ENCODE measurements around the gene TRIML1.

Gene TRIML1, protein sequence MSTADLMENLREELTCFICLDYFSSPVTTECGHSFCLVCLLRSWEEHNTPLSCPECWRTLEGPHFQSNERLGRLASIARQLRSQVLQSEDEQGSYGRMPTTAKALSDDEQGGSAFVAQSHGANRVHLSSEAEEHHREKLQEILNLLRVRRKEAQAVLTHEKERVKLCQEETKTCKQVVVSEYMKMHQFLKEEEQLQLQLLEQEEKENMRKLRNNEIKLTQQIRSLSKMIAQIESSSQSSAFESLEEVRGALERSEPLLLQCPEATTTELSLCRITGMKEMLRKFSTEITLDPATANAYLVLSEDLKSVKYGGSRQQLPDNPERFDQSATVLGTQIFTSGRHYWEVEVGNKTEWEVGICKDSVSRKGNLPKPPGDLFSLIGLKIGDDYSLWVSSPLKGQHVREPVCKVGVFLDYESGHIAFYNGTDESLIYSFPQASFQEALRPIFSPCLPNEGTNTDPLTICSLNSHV

DNA sequence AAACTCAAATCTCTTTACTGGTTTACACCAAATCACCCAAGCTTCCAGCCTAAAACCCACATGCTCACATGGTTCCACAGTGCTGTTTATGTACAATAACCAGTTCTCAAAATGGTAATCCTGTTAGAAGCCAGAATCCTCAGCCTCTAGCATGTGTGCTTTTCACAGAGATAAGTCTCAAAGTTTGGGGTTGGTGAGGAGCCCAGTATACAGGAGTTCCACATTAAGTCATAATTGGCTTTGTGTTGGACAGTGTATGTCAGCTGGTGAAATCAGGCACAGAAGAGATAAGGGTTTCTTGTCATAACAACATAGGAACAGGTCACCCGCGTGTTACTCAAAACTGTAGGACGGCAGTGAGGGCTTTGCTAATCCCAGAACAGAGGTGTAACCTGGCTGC is at the start of gene TRIML1:
Gene TRIML1 (plus strand): TSS at position 301 of the 400 bp plus-strand sequence. CDS start 118 bp downstream, outside the sequence.
- DNase-seq = no peak

DNA sequence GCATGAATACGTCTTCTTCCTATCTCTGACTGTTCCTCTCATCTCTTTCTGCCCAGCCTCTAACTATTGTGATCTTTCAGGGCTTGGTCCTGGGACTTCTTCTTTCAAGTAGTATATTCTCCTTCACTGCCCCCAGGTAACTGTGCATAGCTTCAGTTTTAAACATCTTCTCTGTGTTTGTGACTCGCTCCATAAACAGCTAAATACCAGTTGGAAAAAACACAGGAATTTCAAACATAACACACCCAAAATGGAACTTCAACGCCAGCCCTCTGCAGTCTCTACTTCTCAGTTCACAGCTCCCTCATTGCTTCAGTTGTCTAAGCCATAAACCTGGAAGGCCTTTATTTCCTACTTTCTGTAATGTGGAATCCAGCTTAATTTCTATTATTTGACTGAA is 46.4 kb upstream of the TRIML1 start:
- DNase-seq = no peak

DNA sequence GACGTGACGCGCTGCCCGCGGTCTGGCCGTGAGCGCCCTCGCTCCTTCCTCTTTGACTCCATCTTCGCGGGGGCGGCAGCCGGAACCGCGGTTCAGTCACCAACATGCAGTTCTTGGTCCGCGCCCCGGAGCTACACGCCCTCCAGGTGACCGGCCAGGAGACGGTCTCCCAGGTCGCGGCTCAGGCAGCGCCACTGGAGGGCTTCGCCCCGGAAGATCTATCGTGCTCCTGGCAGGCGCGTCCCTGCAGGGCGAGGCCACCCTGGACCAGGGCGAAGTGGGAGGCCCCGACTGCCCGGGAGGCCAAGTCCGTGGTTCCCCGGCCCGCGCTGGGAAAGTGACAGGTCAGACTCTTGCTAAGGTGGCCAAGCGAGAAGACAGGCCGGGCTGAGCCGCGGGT is 32.8 kb upstream of the TRIML1 start:
- DNase-seq = no peak

DNA sequence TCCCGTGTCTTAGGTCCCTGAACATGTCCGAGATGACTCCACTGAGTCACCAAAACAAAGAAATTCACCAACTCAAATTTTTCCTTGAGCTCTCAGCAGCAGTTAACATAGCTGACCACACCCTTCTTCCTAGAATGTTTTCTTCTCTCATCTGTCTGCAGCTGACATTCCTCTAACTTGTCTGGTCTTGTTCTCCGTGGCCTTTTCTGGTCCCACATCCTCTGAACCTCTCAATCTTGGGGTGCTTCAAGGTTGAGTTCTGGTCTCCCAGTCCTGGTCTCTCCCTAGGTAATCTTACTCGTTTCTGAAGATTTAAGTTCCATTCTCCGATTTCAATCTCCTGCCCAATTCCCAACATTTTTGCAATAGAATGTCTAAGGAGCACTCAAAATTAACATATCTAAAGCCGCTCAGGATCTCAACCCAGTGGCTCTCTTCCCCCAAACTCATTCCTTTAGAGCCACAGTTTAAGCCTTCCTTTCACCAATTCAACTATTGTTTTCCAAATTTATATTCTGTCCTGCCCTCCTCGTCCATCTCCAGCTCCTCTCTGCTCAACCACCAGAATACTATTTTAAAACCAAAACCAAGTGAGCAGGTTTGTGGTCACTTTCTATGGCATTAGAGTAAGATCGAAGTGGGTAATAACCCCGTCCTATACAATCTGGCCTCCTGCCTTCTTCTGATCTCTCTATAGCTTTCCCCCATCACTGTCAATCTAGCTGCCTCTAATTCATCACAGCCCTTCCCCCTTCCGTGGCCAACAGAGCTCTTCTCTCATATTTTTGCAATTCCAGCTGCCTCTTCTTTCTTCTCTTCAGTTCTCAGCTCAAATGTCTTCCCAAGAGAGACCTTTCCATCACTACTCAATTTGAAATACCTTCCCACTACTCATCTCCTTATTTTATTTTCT is 31.1 kb upstream of the TRIML1 start:
- no peak for DNase-seq

DNA sequence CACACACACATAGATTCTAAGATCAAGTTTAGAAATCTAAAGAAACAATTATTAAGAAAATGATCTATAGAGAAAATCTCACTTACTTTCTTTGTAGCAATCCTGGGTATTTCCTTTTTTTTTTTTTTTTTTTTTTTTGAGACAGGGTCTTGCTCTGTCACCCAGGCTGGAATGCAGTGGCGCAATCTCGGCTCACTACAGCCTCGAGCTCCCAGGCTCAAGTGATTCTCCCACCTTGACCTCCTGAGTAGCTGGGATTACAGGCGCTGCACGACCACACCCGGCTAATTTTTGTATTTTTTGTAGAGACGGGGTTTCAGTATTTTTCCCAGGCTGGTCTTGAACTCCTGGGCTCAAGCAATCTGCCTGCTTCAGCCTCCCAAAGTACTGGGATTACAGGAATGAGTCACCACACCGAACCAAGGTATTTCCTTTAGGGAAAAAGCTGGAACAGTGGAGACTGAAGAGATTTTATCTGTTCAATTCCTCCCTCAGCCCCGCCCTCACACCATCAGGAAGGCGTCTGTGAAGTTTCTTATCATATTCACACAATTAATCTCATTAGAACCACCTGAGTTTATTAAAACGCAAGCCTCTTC is 30.0 kb upstream of the TRIML1 start, which contains the start of gene TRIML2:
Gene TRIML2 (minus strand): TSS at position 447 of the 599 bp plus-strand sequence. CDS start 4,235 bp downstream, outside the sequence.
- no peak for DNase-seq

DNA sequence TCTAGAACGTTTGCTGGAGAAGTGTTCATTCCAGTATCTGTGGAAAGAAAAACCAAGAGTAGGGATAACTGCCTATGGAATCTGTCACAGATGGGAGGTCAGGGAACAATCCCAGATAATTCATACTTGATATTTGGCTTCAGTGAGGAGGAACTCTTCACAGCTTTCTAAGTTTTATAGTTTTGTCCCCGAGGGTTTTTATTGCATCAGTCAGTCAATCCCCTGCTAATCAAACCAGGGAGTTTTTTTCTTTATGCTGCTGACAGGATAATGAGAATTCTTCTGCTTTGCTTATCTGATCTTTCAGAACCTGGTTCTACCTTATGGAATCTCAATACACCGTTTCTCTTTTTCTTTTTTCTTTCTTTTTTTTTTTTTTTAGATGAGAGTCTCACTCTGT is 29.2 kb upstream of the TRIML1 start:
- no peak for DNase-seq

DNA sequence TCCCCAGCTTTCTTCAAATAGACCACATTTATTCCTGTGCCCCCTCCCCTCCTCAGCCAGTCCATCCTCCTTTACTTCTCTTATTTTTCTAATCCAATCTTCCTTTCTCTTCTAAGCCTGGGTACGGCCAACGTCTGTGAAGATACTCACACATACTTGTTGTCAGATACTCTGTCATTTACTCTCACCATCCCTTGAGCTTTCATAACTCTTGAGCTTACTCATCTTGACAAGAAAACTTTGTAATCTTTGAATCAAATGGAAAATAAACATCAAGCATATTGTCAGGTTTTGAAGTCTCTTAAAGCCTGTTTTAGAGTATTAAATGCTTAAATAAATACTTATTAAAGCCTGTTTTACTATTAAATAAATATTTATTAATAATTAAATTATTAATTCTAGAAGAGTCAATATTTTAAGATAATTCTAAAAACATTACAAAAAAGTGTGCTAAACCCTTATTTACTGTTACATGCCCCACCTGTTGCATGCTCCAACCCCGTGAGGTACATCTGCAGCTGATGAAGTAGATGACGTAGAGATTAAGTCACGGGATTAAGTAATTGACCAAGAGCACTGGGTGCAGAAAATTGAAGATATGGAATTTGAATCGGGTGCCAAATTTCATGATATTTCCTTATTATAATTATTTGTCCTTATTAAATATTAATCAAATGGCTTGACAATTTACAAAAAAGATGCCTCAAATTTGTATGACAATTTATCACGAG is 28.3 kb upstream of the TRIML1 start:
- DNase-seq = no peak

DNA sequence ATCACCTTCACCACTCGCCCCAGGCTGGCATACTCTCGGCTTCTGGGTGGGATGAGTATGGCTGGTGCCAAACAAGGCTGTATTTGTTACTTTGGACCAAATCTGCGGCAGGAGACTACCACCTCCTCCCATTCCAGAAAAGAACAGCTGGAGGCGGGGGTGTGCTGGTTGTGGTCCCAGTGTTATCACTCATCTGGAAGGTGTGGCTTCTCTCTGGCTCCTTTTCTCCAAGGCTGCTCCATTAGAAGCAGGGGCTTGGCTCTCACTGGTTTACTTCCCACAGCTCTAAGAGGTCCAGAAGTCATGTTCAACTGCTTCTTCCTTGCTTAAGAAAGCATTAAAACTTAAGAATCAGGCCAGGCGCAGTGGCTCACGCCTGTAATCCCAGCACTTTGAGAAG is 27.3 kb upstream of the TRIML1 start:
- no peak for DNase-seq

DNA sequence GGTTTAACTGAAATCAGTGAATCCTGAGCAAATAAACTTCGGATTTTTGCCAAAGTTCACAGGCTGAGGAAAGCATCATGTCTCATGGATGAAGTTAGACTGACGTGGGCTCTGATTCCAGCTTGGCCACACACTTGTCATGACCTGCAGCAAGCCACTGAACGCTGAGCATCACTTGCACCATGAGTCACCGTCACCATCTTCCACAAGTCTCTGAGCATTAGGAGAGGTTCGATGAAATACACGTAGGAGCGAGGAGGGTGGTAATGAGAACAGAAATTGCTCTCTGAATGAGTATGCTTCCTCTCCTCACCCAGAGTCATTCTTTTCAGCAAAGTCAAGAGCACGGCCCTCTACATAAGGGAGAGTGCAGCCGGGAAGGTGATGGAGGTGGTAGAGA is 26.1 kb upstream of the TRIML1 start:
- no peak for DNase-seq

DNA sequence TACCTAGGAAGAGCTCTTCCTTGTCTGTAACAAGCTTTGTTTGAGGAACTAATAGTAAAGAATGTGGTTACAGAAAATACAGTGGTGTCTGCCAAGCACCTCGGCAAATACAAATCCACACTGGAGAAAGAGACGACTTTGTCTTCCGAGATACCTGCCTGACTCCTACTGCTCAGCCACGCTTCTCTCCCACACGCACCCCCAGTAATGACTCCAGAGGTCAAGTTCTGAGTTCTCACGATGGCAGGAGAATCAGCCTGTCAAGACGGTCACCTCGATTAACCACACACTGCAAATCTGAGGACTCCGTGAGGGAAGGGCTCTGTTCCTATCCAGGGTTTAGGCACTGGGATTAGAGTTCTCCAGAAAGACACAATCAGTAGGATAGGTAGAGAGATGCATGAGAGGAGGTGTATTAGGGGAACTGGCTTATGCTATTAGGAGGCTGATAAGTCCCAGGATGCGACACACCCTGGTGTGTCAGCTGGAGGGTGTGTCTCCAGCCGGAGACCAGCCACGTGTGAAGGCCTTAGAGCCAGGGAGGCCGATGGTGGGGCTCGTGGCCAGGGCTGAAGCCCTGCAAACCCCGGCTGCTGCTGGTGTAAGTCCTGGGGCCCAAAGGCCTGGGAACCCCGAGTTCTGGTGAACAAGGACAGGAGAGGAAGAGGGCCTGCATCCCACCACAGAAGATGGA is 21.5 kb upstream of the TRIML1 start:
- no peak for DNase-seq

DNA sequence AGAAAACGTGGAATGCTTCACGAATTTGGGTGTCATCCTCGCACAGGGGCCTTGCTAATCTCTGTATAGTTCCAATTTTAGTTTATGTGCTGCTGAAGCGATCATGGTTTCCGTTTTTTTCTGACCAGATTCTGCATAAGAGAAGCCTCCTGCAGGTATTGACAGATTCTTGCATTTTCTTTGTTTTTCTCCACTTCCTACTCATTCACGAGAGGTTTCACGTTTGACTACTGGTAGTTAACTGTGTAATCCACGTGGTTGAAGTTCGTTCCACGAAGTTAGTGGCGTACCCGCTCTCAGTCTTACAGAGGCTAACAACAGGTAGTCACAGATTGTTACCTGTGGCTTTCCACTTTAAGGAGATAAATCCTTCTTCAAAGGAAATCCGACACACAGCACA is 17.7 kb upstream of the TRIML1 start:
- DNase-seq = no peak

DNA sequence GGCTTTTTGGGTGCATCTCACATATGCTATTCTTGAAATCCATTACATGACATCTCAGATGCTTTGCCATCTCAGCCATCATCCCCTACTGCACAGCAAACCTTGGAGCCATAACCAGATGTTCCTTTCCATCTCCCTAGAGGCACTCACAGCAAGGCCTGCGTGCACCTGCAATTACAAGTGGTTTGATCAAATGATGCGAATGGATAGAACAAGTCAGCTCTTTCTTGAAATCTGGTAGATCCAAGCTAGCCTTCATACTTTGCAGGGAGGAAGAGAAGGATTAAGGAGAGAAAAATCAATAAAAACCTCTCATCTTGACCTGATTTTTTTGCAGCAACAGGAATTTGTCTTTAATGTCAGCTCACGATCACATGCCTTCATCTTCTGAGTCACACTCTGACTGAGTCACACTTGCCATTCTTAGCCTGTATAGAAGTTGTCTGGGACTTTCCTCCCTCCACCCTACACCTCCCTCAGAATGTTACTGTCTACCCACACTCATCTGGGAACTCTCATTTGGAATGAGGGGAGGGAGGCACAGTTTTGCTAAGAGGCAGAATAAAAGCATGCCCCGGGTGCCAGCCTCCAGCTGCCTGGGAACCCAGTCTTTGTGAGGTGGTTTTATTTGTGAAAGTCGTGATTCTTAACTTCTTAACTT is 11.9 kb upstream of the TRIML1 start:
- DNase-seq = no peak

DNA sequence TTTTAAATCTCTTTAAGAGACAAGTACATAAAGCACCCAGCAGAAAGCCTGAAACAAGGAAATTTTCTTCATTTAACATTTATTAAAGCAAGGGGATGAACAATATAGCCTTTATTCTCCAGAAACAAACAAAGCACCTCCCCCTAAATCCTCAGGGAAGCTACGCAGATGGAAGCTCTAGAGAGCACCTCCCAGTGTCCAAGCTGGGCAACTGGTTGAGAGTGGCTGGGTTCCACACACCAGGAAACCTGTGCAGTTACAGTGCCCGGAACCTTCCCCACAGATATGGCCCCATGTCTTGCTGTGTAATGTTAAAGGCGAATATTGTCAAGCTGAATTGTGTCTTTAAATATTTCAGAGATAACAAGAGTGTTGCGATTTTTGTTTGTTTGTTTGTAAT is 8.9 kb upstream of the TRIML1 start:
- no peak for DNase-seq

DNA sequence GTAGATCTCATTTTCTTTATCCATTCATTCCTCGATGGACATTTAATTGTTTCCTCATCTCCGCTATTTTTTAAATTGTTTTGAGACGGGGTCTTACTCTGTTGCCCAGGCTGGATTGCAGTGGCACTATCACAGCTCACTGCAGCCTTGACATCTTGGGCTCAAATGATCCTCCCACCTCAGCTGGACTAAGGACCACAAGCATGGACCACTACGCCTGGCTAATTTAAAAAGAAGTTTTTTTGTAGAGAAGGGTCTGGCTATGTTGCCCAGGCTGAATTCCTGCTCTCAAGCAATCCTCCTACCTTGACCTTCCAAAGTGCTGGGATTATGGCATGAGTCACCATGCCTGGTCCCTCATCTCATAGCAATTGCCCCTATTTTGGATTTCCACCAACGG is 7.0 kb upstream of the TRIML1 start:
- no peak for DNase-seq

DNA sequence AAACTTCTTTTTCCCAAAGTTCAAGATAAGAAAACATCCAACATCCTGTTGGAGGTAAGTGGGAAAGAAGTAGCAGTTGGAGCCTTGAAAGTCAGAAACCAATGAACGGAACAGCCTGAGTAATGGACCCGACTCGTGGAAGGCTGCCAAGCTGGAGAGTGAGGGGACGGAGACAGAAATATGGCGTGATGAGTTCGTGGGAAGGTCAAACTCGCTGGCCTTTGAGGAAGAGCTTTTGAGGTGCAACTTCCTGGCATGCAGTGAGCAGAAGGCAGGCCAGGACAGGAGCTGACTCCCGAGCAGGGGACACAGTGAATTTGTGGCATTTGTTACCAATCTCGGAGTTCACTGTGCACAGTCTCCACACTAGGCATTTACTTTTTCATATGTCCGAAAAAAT is 1.0 kb upstream of the TRIML1 start:
- no peak for DNase-seq

DNA sequence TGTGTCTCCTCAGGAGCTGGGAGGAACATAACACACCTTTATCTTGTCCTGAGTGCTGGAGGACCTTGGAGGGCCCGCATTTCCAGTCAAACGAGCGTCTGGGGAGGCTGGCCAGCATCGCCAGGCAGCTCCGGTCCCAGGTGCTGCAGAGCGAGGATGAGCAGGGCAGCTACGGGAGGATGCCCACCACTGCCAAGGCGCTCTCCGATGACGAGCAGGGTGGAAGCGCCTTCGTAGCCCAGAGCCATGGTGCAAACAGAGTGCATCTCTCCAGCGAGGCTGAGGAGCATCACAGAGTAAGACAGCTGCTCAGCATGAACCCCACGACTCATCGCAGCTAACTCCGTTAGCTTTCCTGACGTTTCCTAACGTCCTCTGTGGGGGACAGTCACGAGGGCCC is 430 bp downstream of the TRIML1 start:
- DNase-seq = no peak

DNA sequence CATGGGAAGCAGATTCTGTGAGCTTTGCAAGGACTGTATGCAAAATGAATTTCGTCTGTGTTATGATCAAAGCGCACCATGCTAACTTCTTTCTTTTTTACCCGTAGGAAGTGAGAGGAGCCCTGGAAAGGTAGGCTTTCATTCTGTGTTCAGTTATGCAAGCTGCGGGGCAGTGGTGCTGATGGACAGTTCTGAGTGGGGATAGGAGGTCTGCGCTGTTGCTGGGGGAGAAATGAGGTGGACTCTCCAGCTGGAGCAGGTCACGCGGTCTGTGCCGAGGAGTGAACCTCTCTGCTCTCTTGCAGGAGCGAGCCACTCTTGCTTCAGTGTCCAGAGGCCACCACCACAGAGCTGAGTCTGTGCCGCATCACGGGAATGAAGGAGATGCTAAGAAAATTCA is 4.5 kb downstream of the TRIML1 start:
- DNase-seq = no peak

DNA sequence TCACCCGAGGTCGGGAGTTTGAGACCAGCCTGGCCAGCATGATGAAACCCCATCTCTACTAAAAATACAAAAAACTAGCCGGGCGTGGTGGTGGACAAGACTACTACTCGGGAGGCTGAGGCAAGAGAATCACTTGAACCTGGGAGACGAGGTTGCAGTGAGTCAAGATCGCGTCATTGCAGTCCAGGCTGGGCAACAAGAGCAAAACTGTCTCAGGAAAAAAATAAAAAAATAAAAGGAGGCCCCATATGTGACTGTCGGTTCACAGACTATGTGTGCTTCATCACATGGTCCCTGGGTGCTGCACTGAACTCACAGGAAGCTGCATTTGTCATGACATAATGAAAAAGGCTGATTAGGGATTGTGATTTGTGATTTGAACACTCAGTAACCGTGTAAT is 6.4 kb downstream of the TRIML1 start:
- no peak for DNase-seq

DNA sequence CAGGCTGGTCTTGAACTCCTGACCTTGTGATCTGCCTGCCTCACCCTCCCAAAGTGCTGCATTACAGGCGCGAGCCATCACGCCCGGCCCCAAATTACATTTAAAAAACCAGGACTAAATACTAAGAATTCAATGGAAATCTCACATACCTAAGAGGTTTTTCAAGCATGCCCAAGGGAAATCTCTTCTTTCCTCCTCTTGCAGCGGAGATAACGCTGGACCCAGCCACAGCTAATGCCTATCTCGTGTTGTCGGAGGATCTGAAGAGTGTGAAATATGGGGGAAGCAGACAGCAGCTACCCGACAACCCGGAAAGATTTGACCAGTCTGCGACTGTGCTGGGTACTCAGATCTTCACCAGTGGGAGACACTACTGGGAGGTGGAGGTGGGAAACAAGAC is 7.4 kb downstream of the TRIML1 start:
- DNase-seq = no peak

DNA sequence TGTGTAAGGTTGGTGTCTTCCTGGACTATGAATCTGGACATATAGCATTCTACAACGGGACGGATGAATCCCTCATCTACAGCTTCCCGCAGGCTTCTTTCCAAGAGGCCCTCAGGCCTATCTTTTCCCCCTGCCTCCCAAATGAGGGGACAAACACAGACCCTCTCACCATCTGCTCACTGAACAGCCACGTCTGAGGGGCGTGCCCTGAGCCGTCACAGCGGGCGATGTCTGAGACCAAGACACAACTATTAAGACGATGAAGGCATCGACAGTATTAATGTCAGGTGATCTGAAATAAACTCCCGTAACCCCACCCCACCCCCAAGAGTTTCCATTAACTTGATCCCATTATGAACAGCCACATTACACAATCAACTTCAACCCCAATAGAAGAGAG is 7.9 kb downstream of the TRIML1 start:
- no peak for DNase-seq

DNA sequence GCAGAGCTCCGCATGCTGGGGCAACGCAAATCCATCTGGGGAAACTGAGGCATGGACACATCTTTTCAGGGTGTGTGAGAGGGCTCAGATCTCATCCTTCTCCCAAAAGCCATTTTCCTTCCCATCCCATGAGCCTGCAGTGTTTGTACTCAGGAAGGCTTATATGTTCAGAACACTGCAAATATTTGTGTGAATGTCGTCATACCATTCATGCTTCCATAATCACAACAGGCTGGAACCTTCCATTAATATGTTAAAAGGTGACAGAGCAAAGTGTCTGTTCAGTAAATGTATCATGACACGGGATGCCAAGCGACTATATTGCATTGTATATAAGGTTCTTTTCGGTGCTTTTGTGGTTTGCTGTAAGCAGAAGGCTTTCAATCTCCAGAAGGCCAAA is 8.5 kb downstream of the TRIML1 start:
- no peak for DNase-seq
